CD8-positive, alpha-beta memory T cell (primary cell): ENCODE measurements around the gene AGPS. TPM values are rescaled to one million over a fixed set of nuclear protein-coding genes. Genes with fewer than 3 reads are reported as not detected.
A peak's percentile ranks its signal among the peaks of the same experiment; 100 is the strongest.

ENCODE experiments used
- CTCF ChIA-PET: fragments of 350-600 bp; sonication (Branson Sonifier 250); formaldehyde crosslinking; loops from one replicate; lab custom pipeline; 2021; ENCODE audit warnings: antibody characterized with exemption; lab: Charles Lee
- POLR2A ChIA-PET: fragments of 350-600 bp; sonication (Branson Sonifier 250); formaldehyde crosslinking; loops from one replicate; lab custom pipeline; 2021; ENCODE audit warnings: antibody characterized with exemption; lab: Charles Lee
- DNase-seq, 5 donors: peaks; one replicate each; pipeline versions ENCODE4 v3.0.0 to v3.0.0-alpha.2; 2020 to 2022; ENCODE audit warnings: mixed read lengths in 1 of 5
- H3K27ac ChIP-seq: one replicate; pipeline ENCODE4 v1.7.0; 2013; ENCODE audit warnings: low read depth, mild to moderate bottlenecking, low read length, moderate library complexity
- H3K27me3 ChIP-seq: 2 replicates; pipeline ENCODE4 v1.7.0; 2013; ENCODE audit warnings: low read length, mild to moderate bottlenecking; ENCODE audit not compliant: insufficient read depth, poor library complexity, severe bottlenecking
- H3K36me3 ChIP-seq: 2 replicates; pipeline ENCODE4 v1.7.0; 2013; ENCODE audit warnings: mild to moderate bottlenecking, low read length, moderate library complexity; ENCODE audit not compliant: insufficient read depth
- H3K4me1 ChIP-seq: 2 replicates; pipeline ENCODE4 v1.7.0; 2013; ENCODE audit warnings: mild to moderate bottlenecking, low read length, moderate library complexity; ENCODE audit not compliant: insufficient read depth
- H3K4me3 ChIP-seq: 2 replicates; pipeline ENCODE4 v1.7.0; 2013; ENCODE audit warnings: mild to moderate bottlenecking, low read length
- H3K9me3 ChIP-seq: 2 replicates; pipeline ENCODE4 v1.7.0; 2013; ENCODE audit warnings: mild to moderate bottlenecking, low read length
- H3K27ac Mint-ChIP-seq, 8 donors: one replicate each; pipeline ENCODE4 v1.8.0; 2020 to 2021; ENCODE audit warnings: mixed read lengths in 8 of 8, mild to moderate bottlenecking in 6 of 8, inconsistent platforms in 3 of 8, moderate library complexity in 3 of 8
- H3K27me3 Mint-ChIP-seq, 2 donors: one replicate each; pipeline ENCODE4 v1.8.0; 2020 to 2021; ENCODE audit warnings: mixed read lengths in 2 of 2, mild to moderate bottlenecking in 1 of 2, moderate library complexity in 1 of 2
- H3K36me3 Mint-ChIP-seq, 3 donors: one replicate each; pipeline ENCODE4 v1.8.0; 2020 to 2021; ENCODE audit warnings: mixed read lengths in 3 of 3, inconsistent platforms in 1 of 3, mild to moderate bottlenecking in 1 of 3
- H3K4me1 Mint-ChIP-seq, 3 donors: one replicate each; pipeline ENCODE4 v1.8.0; 2020 to 2021; ENCODE audit warnings: mixed read lengths in 3 of 3, inconsistent platforms in 1 of 3, mild to moderate bottlenecking in 1 of 3
- H3K4me3 Mint-ChIP-seq, 7 donors: one replicate each; pipeline ENCODE4 v1.8.0; 2020 to 2021; ENCODE audit warnings: mixed read lengths in 7 of 7, mild to moderate bottlenecking in 6 of 7, moderate library complexity in 4 of 7, inconsistent platforms in 2 of 7
- H3K9me3 Mint-ChIP-seq, 5 donors: one replicate each; pipeline ENCODE4 v1.8.0; 2020 to 2022; ENCODE audit warnings: mixed read lengths in 5 of 5, mild to moderate bottlenecking in 3 of 5, moderate library complexity in 2 of 5, inconsistent platforms in 1 of 5
- polyA plus RNA-seq: library from polyadenylated mRNA; unstranded; fragments of 300-500 nt; fragmentation: Illumina TruSeq; gene quantifications from one replicate; pipeline ENCODE4 v1.2.3, GENCODE V29; 2021
- total RNA-seq, 2 experiments: library from RNA; stranded (reverse); gene quantifications; one replicate each; pipeline ENCODE4 v1.2.3, GENCODE V29; 2021

AGPS gene
- total and polyA plus RNA-seq, 3 experiments from 2014 or later: 15.5 to 65.1 (median 64.3) TPM

DNA sequence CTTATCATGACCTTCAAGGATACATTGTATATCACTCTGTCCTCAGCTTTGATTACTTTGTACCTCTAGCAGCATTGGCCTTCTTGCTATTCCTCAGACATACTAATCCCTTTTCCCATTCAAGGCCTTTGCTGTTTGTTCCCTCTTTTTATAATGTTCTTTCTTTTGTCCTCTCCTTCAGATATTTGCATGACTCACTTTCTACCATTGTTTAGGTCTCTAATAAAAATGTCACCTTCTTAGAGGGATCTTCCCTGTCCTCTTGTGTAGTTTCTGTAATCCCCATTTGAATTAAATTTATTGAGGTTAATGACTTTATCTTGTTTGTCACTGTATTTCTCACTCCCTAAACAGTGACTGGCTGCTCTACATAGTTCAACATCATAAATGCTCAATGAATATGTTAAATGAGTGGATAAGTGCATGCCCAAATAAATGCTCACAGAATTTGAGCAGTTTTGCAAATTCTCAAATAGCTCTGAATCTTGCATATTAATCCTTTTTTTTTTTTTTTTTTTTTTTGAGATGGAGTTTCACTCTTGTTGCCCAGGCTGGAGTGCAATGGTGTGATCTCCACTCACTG lies 135.9 kb downstream of the AGPS start:
- no peaks in the 10 kb centered on the region for H3K9me3 ChIP-seq
- no peaks in the 10 kb centered on the region for H3K27me3 ChIP-seq
- Mint-ChIP-seq H3K4me1 (no peaks in the 10 kb centered on the region), H3K27me3 (no peaks in the 10 kb centered on the region), H3K4me3 (no peak overlapping the region), H3K9me3 (no peaks in the 10 kb centered on the region), H3K27ac (no peak overlapping the region), H3K36me3 (peaks cover 0 to 36% (median 17%) of the 10 kb centered on the region in 3 donors)
- ChIA-PET CTCF (no interaction called here), POLR2A (no interaction called here)
- H3K27ac ChIP-seq: no peak overlapping the region
- DNase-seq: no peak
- no peaks in the 10 kb centered on the region for H3K4me1 ChIP-seq
- no peak overlapping the region for H3K4me3 ChIP-seq
- H3K36me3 ChIP-seq: no peaks in the 10 kb centered on the region

DNA sequence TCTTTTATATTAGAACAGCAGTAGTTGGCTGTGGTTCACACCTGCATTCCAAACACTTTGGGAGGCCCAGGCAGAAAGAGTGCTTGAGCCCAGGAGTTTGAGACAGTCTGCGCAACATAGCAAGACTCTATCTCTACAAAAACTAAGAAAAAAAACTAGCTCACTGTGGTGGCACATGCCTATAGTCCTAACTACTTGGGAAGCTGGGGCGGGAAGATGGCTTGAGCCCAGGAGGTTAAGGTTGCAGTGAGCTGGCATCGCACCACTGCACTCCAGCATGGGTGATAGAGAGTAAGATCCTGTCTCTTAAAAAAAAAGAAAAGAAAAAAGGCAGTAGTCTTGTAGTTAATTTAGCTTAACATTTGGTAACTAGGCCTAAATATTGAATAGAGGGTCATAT lies 136.6 kb downstream of the AGPS start:
- H3K36me3 ChIP-seq: no peaks in the 10 kb centered on the region
- H3K9me3 ChIP-seq: no peaks in the 10 kb centered on the region
- no peak for DNase-seq
- ChIA-PET POLR2A (no interaction called here), CTCF (no interaction called here)
- no peaks in the 10 kb centered on the region for H3K27me3 ChIP-seq
- Mint-ChIP-seq H3K27me3 (no peaks in the 10 kb centered on the region), H3K27ac (peak overlapping the region in 1 of 8 donors; percentile 43), H3K9me3 (no peaks in the 10 kb centered on the region), H3K4me3 (no peak overlapping the region), H3K36me3 (peaks cover 0 to 31% (median 17%) of the 10 kb centered on the region in 3 donors), H3K4me1 (no peaks in the 10 kb centered on the region)
- no peak overlapping the region for H3K27ac ChIP-seq
- H3K4me1 ChIP-seq: no peaks in the 10 kb centered on the region
- no peak overlapping the region for H3K4me3 ChIP-seq

DNA sequence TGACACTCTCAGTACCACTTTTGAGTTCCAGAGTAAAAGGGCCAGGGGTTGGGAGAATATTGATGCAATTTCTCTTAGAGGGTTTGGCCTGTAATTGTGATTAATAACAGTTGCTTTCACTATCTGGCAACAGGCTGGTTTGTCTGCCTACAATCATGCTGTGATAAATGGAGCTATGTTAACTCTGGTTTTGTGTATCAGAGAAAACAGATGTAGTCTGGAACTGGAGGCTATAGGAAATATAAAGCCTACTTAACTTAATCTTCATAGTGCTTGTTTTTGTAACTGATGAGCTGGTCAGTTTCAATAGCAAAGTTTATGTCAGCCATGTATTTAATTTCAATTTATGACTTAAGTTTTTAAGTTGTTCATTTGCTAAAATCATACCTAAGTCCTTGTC lies 138.0 kb downstream of the AGPS start:
- H3K4me1 ChIP-seq: no peaks in the 10 kb centered on the region
- no peak overlapping the region for H3K4me3 Mint-ChIP-seq
- H3K4me1 Mint-ChIP-seq: peaks cover 0 to 1% (median 0%) of the 10 kb centered on the region in 3 donors
- no peak overlapping the region for H3K27ac Mint-ChIP-seq
- no peak for DNase-seq
- H3K36me3 ChIP-seq: no peaks in the 10 kb centered on the region
- no peaks in the 10 kb centered on the region for H3K27me3 ChIP-seq
- no peaks in the 10 kb centered on the region for H3K9me3 ChIP-seq
- no peaks in the 10 kb centered on the region for H3K27me3 Mint-ChIP-seq
- ChIA-PET CTCF (no interaction called here), POLR2A (no interaction called here)
- peaks cover 0 to 25% (median 10%) of the 10 kb centered on the region in 3 donors for H3K36me3 Mint-ChIP-seq
- H3K4me3 ChIP-seq: no peak overlapping the region
- H3K9me3 Mint-ChIP-seq: no peaks in the 10 kb centered on the region
- H3K27ac ChIP-seq: no peak overlapping the region

GRCh38 chr2:177531706-177532105 lies 139.1 kb downstream of the AGPS start:
- no peak overlapping the region for H3K4me3 ChIP-seq
- peaks cover 0 to 21% (median 10%) of the 10 kb centered on the region in 3 donors for H3K36me3 Mint-ChIP-seq
- peaks cover 0 to 1% (median 0%) of the 10 kb centered on the region in 3 donors for H3K4me1 Mint-ChIP-seq
- CTCF ChIA-PET: no interaction called here
- no peaks in the 10 kb centered on the region for H3K27me3 Mint-ChIP-seq
- no peaks in the 10 kb centered on the region for H3K4me1 ChIP-seq
- no peaks in the 10 kb centered on the region for H3K9me3 ChIP-seq
- no peak overlapping the region for H3K27ac ChIP-seq
- no peak overlapping the region for H3K27ac Mint-ChIP-seq
- no peaks in the 10 kb centered on the region for H3K36me3 ChIP-seq
- H3K4me3 Mint-ChIP-seq: no peak overlapping the region
- DNase-seq: no peak
- POLR2A ChIA-PET: interaction anchor here (0.6 kb wide), 1 partner anchor 12 kb away, joined by 3 read pairs; no protein-coding TSS in a partner anchor
- H3K9me3 Mint-ChIP-seq: no peaks in the 10 kb centered on the region
- no peaks in the 10 kb centered on the region for H3K27me3 ChIP-seq

- H3K9me3 ChIP-seq: no peaks in the 10 kb centered on the region
- H3K36me3 Mint-ChIP-seq: peaks cover 0 to 21% (median 8%) of the 10 kb centered on the region in 3 donors
- no peak overlapping the region for H3K27ac ChIP-seq
- H3K27me3 Mint-ChIP-seq: no peaks in the 10 kb centered on the region
- H3K4me1 ChIP-seq: no peaks in the 10 kb centered on the region
- H3K4me3 Mint-ChIP-seq: no peak overlapping the region
- H3K4me1 Mint-ChIP-seq: peaks cover 0 to 1% (median 0%) of the 10 kb centered on the region in 3 donors
- ChIA-PET CTCF (no interaction called here), POLR2A (no interaction called here)
- H3K9me3 Mint-ChIP-seq: no peaks in the 10 kb centered on the region
- DNase-seq: no peak
- H3K27me3 ChIP-seq: no peaks in the 10 kb centered on the region
- no peak overlapping the region for H3K4me3 ChIP-seq
- no peak overlapping the region for H3K27ac Mint-ChIP-seq
- no peaks in the 10 kb centered on the region for H3K36me3 ChIP-seq
Observed at GRCh38 chr2:177532567-177532966, 140.0 kb downstream of the AGPS start.

DNA sequence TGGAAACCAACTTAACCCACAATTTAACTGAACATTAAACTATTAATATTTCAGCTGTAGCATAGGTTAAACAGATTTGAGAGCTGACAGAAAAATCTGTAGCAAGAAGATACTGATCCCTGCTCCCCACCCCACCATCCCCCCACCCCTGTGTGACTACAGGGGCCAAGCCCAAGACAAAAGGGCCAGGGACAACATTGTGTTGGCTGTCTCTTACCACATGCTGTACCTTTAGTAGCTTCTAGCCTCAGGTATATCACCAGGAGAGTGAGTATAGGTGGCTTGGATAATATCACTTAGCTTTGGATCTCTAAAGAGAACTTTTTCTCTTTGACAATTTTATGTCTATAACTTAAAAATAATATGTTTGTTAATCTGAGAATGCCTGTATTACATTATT lies 140.7 kb downstream of the AGPS start:
- Histone ChIP-seq H3K27me3 (no peaks in the 10 kb centered on the region), H3K4me1 (no peaks in the 10 kb centered on the region), H3K9me3 (no peaks in the 10 kb centered on the region), H3K36me3 (no peaks in the 10 kb centered on the region), H3K27ac (no peak overlapping the region), H3K4me3 (no peak overlapping the region)
- peaks cover 6 to 20% (median 8%) of the 10 kb centered on the region in 3 donors for H3K36me3 Mint-ChIP-seq
- no peaks in the 10 kb centered on the region for H3K27me3 Mint-ChIP-seq
- CTCF ChIA-PET: no interaction called here
- POLR2A ChIA-PET: no interaction called here
- H3K4me1 Mint-ChIP-seq: peaks cover 0 to 1% (median 0%) of the 10 kb centered on the region in 3 donors
- DNase-seq: no peak
- no peak overlapping the region for H3K27ac Mint-ChIP-seq
- no peaks in the 10 kb centered on the region for H3K9me3 Mint-ChIP-seq
- no peak overlapping the region for H3K4me3 Mint-ChIP-seq

GRCh38 chr2:177535000-177535399 lies 142.4 kb downstream of the AGPS start:
- Mint-ChIP-seq H3K27ac (no peak overlapping the region), H3K36me3 (peaks cover 7 to 18% (median 8%) of the 10 kb centered on the region in 3 donors), H3K4me3 (no peak overlapping the region), H3K4me1 (peaks cover 0 to 1% (median 0%) of the 10 kb centered on the region in 3 donors), H3K9me3 (no peaks in the 10 kb centered on the region), H3K27me3 (no peaks in the 10 kb centered on the region)
- H3K9me3 ChIP-seq: no peaks in the 10 kb centered on the region
- no peak overlapping the region for H3K4me3 ChIP-seq
- no peaks in the 10 kb centered on the region for H3K27me3 ChIP-seq
- H3K4me1 ChIP-seq: no peaks in the 10 kb centered on the region
- ChIA-PET CTCF (interaction anchor here (0.9 kb wide), 1 partner anchor 74 kb away, joined by 3 read pairs; no protein-coding TSS in a partner anchor), POLR2A (no interaction called here)
- no peak for DNase-seq
- no peaks in the 10 kb centered on the region for H3K36me3 ChIP-seq
- H3K27ac ChIP-seq: no peak overlapping the region

DNA sequence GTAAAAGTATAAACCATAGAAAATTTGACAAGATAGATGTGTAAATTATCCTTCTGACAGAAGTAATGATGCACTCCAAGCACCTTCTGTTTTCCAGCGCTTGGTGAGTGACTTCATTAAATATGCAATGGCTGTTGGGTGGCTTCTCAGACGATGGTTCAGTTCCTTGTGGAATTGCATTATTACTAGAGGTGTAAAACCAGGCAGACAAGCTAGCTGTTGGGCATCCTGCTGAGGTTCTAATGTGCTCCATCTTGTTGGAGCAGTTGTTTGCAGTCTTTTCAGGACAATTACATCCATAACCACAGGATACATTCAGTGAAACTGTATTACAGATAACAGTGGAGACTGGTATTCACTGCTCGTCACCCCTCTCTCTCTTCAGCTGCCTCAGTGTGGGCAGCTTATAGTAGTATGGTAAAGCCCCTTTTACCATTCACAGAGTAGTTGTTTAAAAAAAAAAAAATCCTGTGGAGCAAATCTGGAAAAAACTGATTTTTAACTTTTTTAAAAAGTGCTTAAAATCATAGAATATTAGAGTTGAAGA lies 143.5 kb downstream of the AGPS start:
- DNase-seq: no peak
- no peaks in the 10 kb centered on the region for H3K9me3 Mint-ChIP-seq
- H3K4me3 Mint-ChIP-seq: no peak overlapping the region
- Histone ChIP-seq H3K9me3 (no peaks in the 10 kb centered on the region), H3K4me3 (no peak overlapping the region), H3K27me3 (no peaks in the 10 kb centered on the region), H3K36me3 (no peaks in the 10 kb centered on the region), H3K4me1 (no peaks in the 10 kb centered on the region), H3K27ac (no peak overlapping the region)
- no peak overlapping the region for H3K27ac Mint-ChIP-seq
- peaks cover 7 to 15% (median 8%) of the 10 kb centered on the region in 3 donors for H3K36me3 Mint-ChIP-seq
- ChIA-PET POLR2A (no interaction called here), CTCF (no interaction called here)
- H3K4me1 Mint-ChIP-seq: peaks cover 0 to 1% (median 0%) of the 10 kb centered on the region in 3 donors
- H3K27me3 Mint-ChIP-seq: no peaks in the 10 kb centered on the region
